Measurements from ENCODE around the gene GAREM2.

Gene GAREM2

DNA sequence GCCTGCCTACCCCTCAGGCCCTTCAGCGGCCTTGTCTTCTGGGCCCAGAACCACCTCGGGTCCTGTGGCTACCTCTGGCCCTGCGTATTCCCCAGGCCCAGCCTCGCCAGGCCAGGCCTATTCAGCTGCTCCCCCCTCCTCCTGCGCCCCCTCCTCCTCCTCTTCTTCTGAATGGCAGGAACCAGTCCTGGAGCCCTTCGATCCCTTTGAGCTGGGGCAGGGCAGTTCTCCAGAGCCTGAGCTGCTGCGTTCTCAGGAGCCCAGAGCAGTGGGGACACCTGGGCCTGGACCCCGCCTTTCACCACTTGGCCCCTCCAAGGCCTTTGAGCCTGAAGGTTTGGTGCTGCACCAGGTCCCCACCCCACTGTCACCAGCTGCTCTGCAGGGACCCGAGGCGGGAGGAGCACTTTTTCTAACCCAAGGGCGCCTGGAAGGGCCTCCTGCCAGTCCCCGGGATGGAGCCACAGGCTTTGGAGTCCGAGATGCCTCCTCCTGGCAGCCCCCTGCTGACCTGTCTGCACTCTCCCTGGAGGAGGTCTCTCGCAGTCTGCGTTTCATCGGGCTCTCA lies 14.7 kb downstream of the GAREM2 start:
- DNase-seq: no peak

DNA sequence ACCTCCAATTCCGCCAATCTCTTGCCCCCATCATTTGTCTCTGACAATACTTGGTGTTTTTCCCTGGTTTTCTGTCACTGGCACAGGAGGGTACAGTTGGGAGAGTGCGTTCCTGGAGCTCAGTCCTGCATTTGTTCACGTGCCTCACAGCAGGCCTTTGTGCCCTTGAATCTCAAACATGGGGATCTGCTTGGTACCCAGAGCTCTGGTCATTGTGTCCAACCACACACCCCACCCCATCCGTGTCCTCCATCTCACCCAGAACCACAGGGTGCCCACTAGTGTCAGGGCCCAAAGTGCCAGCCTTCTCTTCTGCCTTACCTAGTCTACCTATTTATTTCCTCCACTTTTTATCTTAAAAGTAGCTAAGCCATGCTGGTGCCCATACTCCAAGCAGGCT lies 16.2 kb downstream of the GAREM2 start:
- DNase-seq: no peak

DNA sequence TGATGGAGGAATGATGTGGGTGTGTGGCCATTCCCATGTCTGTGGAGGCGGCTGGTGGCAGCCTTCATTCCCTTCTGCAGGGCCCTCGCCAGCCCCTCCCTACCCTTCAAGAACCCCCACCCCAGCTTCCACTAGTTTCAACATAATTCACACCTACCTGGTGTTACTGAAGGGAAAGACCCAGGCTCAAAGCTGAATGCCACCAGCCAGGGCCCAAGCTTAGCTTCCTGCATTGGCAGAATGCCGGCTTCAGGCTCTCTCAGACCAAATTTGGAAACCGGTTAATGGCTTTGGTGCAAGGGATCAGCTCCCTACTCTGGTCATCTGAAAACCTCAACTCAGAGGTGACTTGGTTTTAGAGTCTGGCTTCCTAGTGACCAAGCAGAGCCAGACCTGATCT lies 16.9 kb downstream of the GAREM2 start:
- DNase-seq: no peak

DNA sequence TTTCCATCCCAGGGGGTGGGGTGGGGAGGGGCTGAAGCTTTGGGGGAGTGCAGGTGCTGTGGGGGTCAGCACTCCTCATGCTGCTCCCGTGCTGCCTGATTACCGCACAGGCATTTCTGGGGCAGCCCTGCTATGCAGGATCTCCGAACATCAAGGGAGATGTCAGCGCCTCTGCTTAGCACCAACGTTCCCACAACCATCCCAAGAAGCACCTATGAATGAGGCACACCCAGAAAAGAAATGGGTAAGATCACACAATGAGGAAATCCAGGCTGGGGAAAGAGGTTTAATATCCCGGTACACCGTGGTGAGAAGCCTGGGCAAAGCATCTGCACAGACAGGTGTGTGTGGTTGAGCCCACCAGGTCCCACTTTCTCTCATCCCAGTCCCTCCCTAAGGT lies 17.5 kb downstream of the GAREM2 start:
- no peak for DNase-seq

DNA sequence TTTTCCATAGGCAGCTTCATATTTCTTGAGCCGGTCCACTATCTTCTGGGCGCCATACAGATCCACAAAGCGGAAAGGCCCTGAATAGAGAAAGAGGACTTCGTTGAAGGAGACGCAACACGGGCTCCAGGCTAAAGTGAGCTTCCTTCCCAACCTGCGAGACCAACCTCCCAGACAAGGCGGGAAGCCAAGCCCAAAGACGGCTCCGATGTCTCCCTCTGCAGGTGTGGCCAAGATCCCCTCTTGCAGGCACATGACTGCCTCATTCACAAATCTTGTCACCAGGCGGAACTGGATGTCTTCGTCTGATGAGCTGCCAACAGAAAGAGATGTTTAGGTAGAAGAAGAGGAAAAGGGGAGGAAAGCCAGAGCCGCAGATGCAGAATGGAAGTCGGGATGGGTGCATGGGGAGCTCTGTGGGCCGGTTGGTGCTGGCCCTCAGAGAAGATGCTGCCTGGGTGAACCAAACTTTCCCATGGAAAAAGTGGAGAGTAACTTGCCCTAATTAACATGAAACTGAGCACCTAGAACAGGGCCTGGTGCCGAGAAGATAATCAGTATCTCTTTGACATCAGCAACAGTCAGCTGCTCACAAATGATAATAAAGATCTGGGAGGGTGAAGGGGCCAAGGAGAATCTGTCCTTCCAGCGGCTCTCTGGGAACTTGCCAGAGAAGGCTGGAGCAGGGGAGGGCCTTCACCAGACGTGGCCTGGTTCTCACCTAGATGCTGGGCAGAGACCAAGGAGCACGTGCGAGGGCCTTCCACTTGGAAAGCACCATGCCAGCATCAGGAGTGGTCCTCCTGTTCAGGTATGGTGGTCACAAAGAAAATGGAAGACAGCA lies 18.6 kb downstream of the GAREM2 start:
- no peak for DNase-seq

DNA sequence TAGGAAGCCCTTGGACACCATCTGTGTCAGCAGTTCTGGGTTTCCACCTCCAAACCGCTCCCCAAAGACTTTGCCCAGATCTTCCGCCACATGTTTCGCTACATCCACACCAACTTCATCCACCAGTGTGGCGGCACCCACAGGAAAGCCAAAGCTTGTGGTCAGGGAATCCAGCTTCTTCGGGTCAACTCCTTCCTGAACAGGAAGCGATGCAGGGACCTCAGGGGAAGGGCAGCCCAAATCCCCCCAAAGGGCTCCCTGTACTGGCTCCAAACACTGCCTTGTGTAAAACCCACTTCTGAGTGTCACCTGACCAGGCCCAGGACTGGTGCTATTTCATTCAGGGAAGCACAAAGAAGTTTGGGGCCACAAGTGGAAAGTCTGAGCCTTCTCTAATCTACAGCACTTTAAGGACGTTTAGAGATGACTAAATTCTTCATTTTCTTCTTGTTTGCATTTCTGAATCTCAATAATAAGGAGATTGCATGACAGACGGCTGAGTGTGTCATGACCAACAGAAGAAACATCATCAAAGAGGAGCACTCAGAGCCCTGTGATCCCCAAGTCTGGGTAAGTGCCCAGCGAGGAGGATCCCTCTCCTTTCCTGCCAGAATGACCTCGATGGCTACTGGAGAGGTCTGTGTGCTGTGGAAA lies 20.8 kb downstream of the GAREM2 start:
- DNase-seq: no peak

DNA sequence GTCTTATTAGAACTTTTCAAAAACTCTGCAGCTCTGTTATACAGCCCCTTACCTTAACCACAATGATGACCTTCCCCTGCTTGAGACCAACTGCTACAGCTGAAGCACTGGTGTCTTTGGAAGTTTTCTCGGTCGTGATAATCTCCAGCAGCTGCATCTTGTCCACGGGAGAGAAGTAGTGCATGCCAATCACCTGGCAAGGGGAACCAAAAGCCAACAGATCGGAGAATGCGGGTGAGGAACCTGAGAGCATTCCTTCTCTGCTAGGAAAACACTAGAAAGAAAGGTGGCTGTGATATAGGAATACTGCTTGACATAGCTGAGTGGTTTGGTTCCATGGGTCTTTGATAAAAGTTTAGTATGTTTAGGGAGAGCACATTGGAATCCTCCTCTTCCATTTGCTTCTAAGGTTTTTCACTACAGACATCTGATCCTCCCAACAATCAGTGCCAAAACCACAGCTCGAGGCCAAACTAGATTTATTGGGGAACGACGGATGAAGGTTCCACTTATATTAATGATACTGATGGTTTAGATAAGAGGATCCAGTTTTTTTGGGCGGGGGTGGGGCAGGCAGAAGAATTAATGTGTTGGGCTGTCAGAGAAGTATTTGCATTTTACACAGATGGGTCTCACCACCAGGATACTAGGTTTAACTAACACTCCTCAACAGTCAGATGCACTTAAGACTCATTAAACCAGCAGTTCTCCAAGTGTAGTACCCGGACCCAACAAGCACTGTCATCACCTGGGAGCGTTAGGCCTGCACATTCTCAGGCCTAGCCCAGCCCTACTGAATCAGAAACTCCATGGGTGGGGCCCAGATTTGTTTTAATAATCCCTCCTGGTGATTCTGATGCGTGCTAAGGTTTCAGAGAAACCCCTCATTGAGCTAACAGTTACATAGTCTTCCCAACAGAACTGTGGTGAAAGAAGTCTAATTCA lies 22.4 kb downstream of the GAREM2 start:
- DNase-seq: no peak

DNA sequence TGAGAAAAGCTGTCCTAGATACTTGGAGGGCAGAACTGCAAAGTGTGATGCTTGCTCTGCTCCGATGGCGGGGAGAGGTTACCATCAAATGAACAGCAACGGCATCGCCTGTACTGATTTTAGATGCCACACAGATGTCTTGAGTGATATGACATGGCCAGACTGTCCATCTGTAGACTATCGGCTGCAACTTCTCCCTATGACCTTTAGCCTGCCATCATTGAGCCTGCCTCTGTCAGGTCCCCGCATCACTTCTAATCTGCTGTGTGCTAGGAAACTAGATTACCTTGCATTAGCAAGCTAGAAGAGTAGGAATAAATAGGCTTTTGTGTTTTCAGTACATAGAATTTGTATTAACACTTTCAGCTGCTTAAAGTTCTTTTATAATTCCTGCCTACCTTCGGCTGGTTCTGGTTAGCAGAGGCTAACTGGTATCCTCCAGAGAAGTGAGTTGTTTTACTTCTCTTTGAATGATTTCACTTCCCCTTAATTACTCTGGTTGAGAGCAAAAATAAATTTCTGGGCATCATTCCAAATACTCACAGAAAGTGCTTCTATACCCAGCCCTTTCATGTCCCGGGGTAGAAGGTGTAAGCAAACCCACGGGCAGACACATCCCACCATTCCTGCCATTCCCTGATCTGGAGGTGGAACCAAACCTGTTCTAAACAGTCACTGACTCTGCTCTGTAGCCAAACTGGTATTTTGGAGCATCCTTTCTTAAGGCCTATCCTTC lies 24.0 kb downstream of the GAREM2 start:
- DNase-seq: no peak

DNA sequence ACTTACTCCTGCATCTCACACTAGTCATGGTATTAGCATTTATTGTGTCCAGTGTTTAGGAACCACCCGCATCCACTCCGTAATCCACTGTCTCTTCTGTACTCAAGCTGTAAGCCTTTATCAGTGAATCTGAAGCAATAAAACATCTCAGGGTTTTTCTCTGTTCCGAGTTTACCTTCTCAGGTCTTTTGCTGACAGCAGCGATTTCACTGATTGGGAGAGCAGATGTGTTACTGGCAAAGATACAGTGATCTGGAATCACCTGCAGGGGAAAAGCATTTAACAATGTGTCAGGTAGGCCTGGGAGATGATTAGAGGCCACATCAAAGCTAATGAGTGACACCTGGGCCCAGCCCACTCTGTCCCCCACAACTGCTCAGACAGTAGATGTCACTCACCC lies 24.6 kb downstream of the GAREM2 start:
- DNase-seq: no peak

DNA sequence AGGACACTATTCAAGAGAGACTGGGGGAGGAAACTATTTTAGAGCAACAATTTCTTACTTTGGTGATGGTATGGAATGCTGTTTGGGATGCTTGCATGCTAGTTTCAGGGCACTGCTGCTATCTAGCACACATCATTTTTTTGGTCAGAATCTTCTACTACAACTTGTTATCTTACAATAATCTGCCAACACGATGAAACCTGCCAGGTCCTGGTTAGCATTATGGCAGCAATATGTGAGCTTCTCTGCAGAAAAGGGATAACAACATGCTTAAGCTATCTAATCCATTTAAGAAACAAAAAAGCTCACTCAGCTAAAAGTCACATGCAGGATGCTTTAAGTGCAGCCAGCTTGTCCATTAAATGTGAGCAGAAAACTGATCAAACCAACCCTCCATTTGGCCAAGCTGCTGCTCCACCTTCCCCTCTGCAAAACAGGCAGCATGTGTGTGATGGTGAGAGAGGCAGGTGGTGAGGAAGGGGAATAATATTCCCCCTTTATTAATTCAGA lies 30.1 kb downstream of the GAREM2 start:
- no peak for DNase-seq

DNA sequence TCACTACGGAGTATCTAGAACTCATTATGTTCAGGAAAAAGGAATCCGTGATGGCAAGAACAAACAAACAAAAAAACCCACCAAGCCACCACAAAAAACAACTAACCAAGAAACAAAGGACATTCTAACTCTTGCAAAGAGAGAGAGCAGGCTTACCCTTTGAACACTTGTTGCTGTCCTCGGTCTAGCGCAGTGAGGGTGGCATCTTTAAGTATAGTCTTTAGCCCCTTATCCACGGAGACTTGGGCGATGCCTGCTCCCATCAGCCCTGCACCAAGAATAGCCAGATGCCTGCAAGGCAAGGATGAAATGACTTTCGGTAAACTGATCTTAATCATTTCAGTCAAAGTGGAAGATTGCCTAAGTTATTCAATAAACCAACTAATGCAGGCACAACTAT lies 31.0 kb downstream of the GAREM2 start:
- no peak for DNase-seq

DNA sequence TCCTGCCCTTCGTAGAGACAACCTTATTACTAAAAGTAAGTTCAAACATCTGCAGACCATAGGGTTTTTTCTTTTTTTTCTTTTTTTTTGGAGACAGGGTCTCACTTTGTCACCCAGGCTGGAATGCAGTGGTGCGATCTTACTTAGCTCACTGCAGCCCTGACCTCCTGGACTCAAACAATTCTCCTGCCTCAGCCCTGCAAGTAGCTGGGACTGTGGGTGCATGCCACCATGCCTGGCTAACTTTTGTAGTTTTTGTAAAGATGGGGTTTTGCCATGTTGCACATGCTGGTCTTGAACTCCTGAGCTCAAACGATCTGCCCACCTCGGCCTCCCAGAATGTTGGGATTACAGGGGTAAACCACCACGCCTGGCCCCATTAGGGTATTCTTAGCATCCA lies 39.1 kb downstream of the GAREM2 start:
- DNase-seq: no peak

DNA sequence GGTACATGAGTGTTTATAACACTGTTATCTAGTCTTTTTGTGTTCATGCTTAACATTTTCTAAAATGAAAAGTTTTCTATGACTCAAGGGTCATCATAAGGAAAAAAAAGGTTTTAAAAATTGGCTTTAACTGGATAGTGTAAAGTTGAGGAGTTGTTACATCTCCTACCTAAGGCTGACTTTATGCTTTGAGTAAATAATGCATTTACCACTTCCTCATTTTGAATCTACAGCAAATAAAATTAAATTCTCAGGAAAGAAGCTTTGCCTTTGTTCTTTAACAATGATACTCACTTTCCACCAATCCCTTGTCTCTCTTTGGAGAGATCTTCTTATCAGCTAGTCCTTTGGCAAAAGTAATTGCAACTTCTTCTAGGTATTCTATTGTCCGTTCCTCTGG lies 41.9 kb downstream of the GAREM2 start:
- DNase-seq: no peak

DNA sequence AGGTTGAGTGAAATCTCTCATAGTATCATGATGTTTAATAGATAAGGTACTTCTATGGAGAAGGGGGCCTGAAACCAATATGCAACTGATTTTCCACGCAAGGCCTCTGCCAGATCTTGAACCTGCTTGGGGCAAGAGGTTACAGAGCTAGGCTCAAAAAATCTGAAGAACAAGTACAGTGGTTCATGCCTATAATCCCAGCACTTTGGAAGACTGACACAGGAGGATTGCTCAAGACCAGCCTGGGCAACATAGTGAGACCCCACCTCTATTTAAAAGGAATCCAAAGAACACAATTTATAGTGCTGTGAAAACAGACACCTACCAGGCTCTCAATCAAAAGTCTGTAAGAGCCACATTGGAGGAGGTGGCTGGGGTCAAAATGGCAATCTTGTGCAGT lies 42.9 kb downstream of the GAREM2 start:
- DNase-seq: no peak

DNA sequence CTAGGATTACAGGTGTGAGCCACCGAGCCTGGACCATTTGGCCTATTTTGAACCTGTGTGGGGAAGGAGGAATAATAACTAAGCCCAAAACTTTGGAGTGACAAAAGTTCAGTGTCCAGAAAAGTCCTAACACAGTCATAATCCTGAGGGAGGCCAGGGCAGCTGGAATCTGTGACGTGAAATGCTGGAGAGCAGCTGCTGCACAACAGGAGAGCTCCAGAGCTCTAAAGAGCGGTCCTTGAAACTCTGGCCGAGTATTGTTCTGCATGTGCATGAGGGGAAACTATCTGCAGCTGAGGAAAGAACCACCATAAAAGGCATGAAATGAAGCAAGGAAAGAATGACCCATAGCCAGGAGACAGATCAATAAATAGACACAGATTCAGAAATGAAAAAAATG lies 43.7 kb downstream of the GAREM2 start:
- DNase-seq: no peak

DNA sequence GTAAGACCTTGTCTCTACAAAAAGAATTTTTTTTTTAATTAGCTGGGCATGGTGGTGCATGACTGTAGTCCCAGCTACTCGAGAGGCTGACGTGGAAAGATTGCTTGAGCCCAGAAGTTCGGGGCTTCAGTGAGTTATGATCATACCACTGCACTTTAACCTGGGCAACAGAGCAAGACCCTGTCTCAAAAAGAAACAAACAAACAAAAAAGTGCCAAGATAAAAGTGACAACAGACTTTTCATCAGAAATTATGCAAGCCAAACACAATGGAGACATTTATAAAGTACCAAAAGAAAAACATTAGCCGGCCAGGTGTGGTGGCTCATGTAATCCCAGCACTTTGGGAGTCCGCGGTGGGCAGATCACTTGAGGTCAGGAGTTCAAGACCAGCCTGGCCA lies 44.8 kb downstream of the GAREM2 start:
- no peak for DNase-seq

DNA sequence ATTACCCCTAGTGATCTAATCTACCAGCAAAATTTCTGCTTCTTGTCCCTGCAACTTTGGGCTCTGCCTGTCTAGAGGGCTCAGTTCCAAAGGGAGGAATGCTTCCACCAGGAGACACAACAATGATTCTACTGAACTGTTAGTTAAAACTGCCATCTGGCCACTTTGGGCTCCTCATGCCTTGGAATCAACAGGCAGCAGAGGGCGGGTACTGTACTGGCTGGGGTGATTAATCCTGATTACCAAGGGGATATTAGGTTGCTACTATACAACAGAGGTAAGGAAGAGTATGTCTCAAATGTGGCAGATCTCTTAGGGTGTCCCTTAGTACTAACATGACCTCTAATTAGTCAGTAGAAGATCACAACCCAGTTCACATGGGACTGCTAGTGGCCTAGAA lies 50.1 kb downstream of the GAREM2 start:
- no peak for DNase-seq

DNA sequence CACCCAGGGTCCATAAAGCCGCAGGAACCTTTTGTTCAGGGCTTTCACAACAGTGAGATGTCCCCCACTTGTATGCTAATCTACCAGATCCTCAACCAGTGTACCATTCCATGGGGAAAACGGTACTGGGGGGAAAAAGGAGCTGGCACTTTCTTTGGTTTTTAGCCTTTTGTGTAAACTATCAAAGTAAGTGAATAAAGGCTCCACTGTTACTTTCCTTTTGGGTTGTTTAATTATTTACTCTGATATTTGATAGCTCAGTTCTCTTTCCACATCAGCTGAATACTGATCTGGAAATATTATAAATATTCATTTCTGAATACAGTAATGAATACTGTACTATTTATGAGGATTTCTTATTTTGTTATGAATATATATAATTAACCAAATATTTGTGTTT lies 51.2 kb downstream of the GAREM2 start:
- no peak for DNase-seq

DNA sequence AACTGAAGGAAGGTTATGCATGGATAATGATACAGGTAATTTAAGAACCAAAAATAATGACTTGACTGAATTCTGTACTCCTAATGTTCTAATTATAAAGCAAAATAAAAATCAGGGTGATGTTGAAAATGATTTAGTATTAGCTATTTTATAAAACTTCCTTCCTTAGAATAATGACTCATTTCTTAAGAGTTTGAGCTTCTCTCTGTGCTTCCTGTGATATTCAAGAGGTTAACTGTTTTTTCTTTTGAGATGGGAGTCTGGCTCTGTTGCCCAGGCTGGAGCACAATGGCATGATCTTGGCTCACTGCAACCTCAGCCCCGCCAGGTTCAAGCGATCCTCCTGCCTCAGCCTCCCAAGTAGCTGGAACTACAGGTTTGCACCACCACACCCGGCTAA lies 56.7 kb downstream of the GAREM2 start:
- DNase-seq: no peak

DNA sequence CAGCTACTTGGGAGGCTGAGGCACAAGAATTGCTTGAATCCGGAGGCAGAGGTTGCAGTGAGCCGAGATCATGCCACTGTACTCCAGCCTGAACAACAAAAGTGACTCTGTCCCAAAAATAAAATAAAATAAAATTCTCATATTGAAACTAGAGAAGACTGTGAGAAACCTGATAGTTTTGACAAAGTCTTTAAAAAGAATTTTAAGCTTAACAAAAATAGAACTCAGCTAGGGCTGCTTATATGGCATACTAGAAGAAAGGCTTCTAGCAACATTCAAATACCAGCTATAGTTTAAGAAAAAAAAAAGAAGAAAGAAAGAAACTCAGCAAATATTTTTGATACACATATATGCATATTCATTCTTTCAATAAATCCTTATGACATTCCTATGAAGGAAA lies 57.9 kb downstream of the GAREM2 start:
- no peak for DNase-seq

DNA sequence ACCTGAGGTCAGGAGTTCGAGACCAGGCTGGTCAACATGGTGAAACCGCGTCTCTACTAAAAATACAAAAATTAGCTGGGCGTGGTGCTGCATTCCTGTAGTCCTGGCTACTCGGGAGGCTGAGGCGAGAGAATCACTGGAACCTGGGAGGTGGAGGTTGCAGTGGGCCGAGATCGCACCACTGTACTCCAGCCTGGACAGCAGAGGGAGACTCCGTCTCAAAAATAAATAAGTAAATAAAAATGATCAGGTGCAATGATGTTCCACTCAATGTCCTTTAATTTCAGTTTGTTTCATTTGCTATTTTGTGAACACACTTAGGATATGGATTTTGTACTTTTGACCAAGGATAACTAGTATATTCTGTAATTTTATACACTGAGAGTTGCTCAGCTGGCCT lies 62.2 kb downstream of the GAREM2 start:
- no peak for DNase-seq

DNA sequence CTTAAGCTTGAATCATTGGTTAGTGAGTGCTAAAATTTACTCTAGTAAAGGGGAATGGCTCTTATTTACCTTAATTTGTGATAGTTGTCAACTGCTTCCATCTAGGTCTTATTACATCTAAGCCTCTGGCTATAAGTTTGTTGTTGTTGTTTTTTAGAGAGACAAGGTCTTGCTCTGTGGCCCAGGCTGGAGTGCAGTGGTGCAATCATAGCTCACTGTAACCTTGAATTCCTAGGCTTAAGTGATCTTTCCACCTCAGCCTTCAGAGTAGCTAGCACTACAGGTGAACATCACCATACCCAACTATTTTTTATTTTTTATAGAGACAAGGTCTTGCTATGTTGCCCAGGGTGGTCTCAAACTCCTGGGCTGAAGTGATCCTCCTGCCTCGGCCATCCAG lies 65.0 kb downstream of the GAREM2 start:
- no peak for DNase-seq
